Activated naive CD4-positive, alpha-beta T cell treated with anti-CD3 and anti-CD28 coated beads, Interleukin-2, amount 10 ng/mL, durations not matched to agents 5 hours and 36 hours (primary cell): Measurements from ENCODE around the gene ZBTB43. TPM values are rescaled to one million over a fixed set of nuclear protein-coding genes. Genes with fewer than 3 reads are reported as not detected.

Source experiments
- total RNA-seq, 2 experiments: library from RNA; stranded (reverse); gene quantifications; one replicate each; pipeline ENCODE4 v1.2.3, GENCODE V29; 2021

Gene ZBTB43
- total RNA-seq: 10 to 100 TPM; 18.7 to 21.5 TPM

GRCh38 chr9:126804696-126805553 lies at the start of gene ZBTB43:
Gene ZBTB43, plus strand, starts transcription at chr9:126805040. Its CDS starts 27,470 bp downstream, at chr9:126832510.

GRCh38 chr9:126860077-126860756 lies 55.4 kb downstream of the ZBTB43 start, which contains the start of gene ZBTB34:
Gene ZBTB34, plus strand, starts transcription at chr9:126860639. Its CDS starts 18,761 bp downstream, at chr9:126879400.

Other genes with a start within 250 kb of the ZBTB43 start
- not detected for gene LMX1B, start 191.1 kb upstream of the ZBTB43 start, total RNA-seq
- gene ZBTB34, start 55.6 kb downstream of the ZBTB43 start, total RNA-seq: 1 to 10 TPM; 7.7 to 8.0 TPM
- 1 to 10 TPM; 2.7 to 3.1 TPM for gene RALGPS1, start 109.7 kb downstream of the ZBTB43 start, total RNA-seq